Nephron (organoid): Measurements from ENCODE around the gene A2M.

ENCODE experiments used
- H3K27ac Mint-ChIP-seq, 3 experiments: 2 replicates each; pipeline ENCODE4 v1.8.0; 2020; ENCODE audit warnings: mixed read lengths in 3 of 3, mild to moderate bottlenecking in 2 of 3, moderate library complexity in 1 of 3
- H3K27me3 Mint-ChIP-seq: 2 replicates; pipeline ENCODE4 v1.8.0; 2021; ENCODE audit warnings: low read depth, mild to moderate bottlenecking, moderate library complexity, mixed read lengths
- H3K36me3 Mint-ChIP-seq: 2 replicates; pipeline ENCODE4 v1.8.0; 2020; ENCODE audit warnings: low read depth, mixed read lengths
- H3K4me1 Mint-ChIP-seq: 2 replicates; pipeline ENCODE4 v1.8.0; 2020; ENCODE audit warnings: mixed read lengths
- H3K4me3 Mint-ChIP-seq, 3 experiments: 2 replicates each; pipeline ENCODE4 v1.8.0; 2020; ENCODE audit warnings: mild to moderate bottlenecking in 3 of 3, mixed read lengths in 3 of 3, moderate library complexity in 2 of 3
- H3K9me3 Mint-ChIP-seq: 2 replicates; pipeline ENCODE4 v1.8.0; 2020; ENCODE audit warnings: mixed read lengths
- CTCF ChIP-seq, 3 experiments: fragments of 200-600 bp; sonication (generic); IDR thresholded peaks; one replicate each; pipeline ENCODE4 v1.5.0; 2021; ENCODE audit warnings: antibody characterized with exemption in 3 of 3; ENCODE audit not compliant: unreplicated experiment in 3 of 3

A2M gene

DNA sequence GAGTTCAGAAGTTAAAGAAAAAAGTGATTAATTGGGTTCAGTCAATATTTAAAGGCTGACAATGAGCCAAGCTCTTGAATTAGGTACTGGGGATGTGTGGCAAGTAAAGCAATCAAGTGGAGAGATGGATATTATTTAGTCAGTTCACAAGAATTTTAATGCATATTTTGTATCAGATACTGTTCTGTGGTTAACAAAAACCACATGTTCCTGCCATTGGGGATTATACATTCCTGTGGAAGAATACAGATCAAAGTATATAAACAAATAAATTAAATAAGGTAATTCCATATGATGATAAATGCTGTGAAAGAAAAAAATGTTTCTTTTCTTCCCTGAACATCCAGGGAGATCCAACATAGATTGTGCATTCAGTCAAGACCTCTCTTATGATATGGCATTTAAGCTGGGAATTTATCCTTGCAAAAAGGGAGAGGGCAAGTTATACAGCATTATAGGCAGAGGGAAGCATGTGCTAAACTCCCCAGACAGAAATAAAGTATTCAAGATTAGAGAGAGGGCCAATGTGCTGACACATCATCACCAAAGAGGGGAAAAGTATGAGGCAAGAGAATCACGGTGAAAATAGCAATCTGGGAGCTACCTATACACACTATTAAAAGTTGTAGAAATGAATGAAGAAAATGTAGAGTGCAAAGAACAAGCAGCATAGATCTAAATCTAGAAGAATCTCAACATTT lies 17.6 kb upstream of the A2M start:
- H3K36me3 Mint-ChIP-seq: no peaks in the 10 kb centered on the region

GRCh38 chr12:9132008-9132535 lies 16.4 kb upstream of the A2M start:
- no peak overlapping the region for H3K4me3 Mint-ChIP-seq
- no peak for TF ChIP-seq CTCF (IDR thresholded peaks at IDR 0.05; ENCODE audit: unreplicated experiment in 3 of 3)
- H3K27ac Mint-ChIP-seq: peak overlapping the region in 1 of 3 experiments; percentile 35
- no peaks in the 10 kb centered on the region for H3K36me3 Mint-ChIP-seq
- H3K9me3 Mint-ChIP-seq: peaks cover 7% of the 10 kb centered on the region
- peaks cover 21% of the 10 kb centered on the region for H3K4me1 Mint-ChIP-seq
- H3K27me3 Mint-ChIP-seq: no peaks in the 10 kb centered on the region

More for the DNA sequence above, 17.6 kb upstream of the A2M start:
- peaks cover 21% of the 10 kb centered on the region for H3K4me1 Mint-ChIP-seq
- H3K4me3 Mint-ChIP-seq: no peak overlapping the region
- no peaks in the 10 kb centered on the region for H3K27me3 Mint-ChIP-seq
- peaks cover 7% of the 10 kb centered on the region for H3K9me3 Mint-ChIP-seq
- H3K27ac Mint-ChIP-seq: peak overlapping the region; percentile 8 to 22 (median 21)
- no peak for TF ChIP-seq CTCF (IDR thresholded peaks at IDR 0.05; ENCODE audit: unreplicated experiment in 3 of 3)

DNA sequence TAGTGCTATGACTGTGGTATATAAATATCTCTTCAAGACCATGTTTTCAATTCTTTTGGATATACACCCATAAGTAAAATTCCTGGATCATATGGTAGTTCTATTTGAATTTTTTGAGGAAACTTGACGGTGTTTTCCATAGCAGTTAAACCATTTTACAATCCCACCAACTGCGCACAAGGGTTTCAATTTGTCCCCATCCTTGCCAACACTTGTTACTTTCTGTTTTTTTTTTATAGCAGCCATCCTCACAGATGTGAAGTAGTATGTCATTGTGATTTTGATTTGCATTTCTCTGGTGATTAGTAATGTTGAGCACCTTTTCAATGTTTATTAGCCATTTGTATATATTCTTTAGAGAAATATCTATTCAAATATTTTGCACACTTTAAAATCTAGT lies 14.5 kb upstream of the A2M start:
- H3K9me3 Mint-ChIP-seq: peaks cover 2% of the 10 kb centered on the region
- peaks cover 20% of the 10 kb centered on the region for H3K4me1 Mint-ChIP-seq
- TF ChIP-seq CTCF (IDR thresholded peaks at IDR 0.05; ENCODE audit: unreplicated experiment in 3 of 3): no peak
- no peaks in the 10 kb centered on the region for H3K27me3 Mint-ChIP-seq
- no peak overlapping the region for H3K4me3 Mint-ChIP-seq
- no peak overlapping the region for H3K27ac Mint-ChIP-seq
- no peaks in the 10 kb centered on the region for H3K36me3 Mint-ChIP-seq

- Mint-ChIP-seq H3K36me3 (no peaks in the 10 kb centered on the region), H3K9me3 (peaks cover 2% of the 10 kb centered on the region), H3K4me3 (no peak overlapping the region), H3K27ac (no peak overlapping the region), H3K27me3 (no peaks in the 10 kb centered on the region), H3K4me1 (peaks cover 8% of the 10 kb centered on the region)
- TF ChIP-seq CTCF (IDR thresholded peaks at IDR 0.05; ENCODE audit: unreplicated experiment in 3 of 3): no peak
Observed at GRCh38 chr12:9127936-9128663, 12.4 kb upstream of the A2M start.

DNA sequence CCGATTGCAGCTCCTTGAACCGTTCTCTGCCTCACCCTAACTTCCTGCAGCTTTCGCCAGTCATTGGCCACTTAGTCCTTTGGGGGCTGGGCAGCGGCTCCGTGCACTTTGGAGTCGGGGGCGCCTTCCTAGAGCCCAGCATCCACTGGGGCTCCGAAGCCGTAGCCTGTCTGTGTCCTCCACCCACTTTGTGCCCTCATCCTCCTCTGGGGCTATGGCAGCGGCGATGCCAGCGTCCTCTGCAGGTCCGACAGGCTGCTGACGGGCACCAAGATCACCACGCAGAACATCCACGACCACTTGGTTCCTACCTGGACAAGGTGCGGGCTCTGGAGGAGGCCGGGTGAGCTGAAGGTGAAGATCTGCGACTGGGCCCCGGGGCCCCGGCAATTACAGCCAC lies 11.8 kb upstream of the A2M start:
- H3K27ac Mint-ChIP-seq: no peak overlapping the region
- no peaks in the 10 kb centered on the region for H3K27me3 Mint-ChIP-seq
- peaks cover 4% of the 10 kb centered on the region for H3K4me1 Mint-ChIP-seq
- H3K9me3 Mint-ChIP-seq: peaks cover 2% of the 10 kb centered on the region
- no peak for TF ChIP-seq CTCF (IDR thresholded peaks at IDR 0.05; ENCODE audit: unreplicated experiment in 3 of 3)
- no peak overlapping the region for H3K4me3 Mint-ChIP-seq
- H3K36me3 Mint-ChIP-seq: no peaks in the 10 kb centered on the region
